Karpas-422 (cell line): ENCODE data around the gene ITGA11. TPM values are rescaled to one million over a fixed set of nuclear protein-coding genes. Genes with fewer than 3 reads are reported as not detected.

ENCODE experiments used
- DNase-seq: peaks from one replicate; pipeline ENCODE4 v3.0.0-alpha.2; 2015
- H2AFZ ChIP-seq: fragments of 200-600 bp; sonication (generic); 2 replicates; pipeline ENCODE4 v1.6.1; 2014; ENCODE audit warnings: antibody characterized with exemption, low read length, mixed read lengths
- H3K27ac ChIP-seq: fragments of 200-600 bp; sonication (generic); 2 replicates; pipeline ENCODE4 v1.5.1; 2014; ENCODE audit warnings: mild to moderate bottlenecking, low read length, moderate library complexity
- H3K27me3 ChIP-seq: fragments of 200-600 bp; sonication (generic); 2 replicates; pipeline ENCODE4 v1.6.1; 2014; ENCODE audit warnings: low read length, mixed read lengths
- H3K36me3 ChIP-seq: fragments of 200-600 bp; sonication (generic); 2 replicates; pipeline ENCODE4 v1.6.1; 2014; ENCODE audit warnings: low read length, mixed read lengths; ENCODE audit not compliant: insufficient read depth
- H3K4me1 ChIP-seq: fragments of 200-600 bp; sonication (generic); 2 replicates; pipeline ENCODE4 v1.6.1; 2014; ENCODE audit warnings: mild to moderate bottlenecking, low read length, mixed read lengths
- H3K4me2 ChIP-seq: fragments of 200-600 bp; sonication (generic); 2 replicates; pipeline ENCODE4 v1.6.1; 2014; ENCODE audit warnings: low read length, low read depth, mild to moderate bottlenecking; ENCODE audit not compliant: poor library complexity, severe bottlenecking
- H3K4me3 ChIP-seq: fragments of 200-600 bp; sonication (generic); 2 replicates; pipeline ENCODE4 v1.5.1; 2014; ENCODE audit warnings: mild to moderate bottlenecking, antibody characterized with exemption, low read length, mixed read lengths
- H3K79me2 ChIP-seq: fragments of 200-600 bp; sonication (generic); 2 replicates; pipeline ENCODE4 v1.6.1; 2014; ENCODE audit warnings: mild to moderate bottlenecking, low read length, mixed read lengths
- H3K9ac ChIP-seq: fragments of 200-600 bp; sonication (generic); 2 replicates; pipeline ENCODE4 v1.6.0; 2014; ENCODE audit warnings: low read length
- H3K9me2 ChIP-seq: fragments of 200-600 bp; sonication (generic), shearing (Covaris generic); replicated peaks from 2 replicates; pipeline ENCODE4 v1.6.0; 2014; ENCODE audit warnings: mild to moderate bottlenecking, low read length, moderate library complexity; ENCODE audit not compliant: insufficient read depth
- H3K9me3 ChIP-seq: fragments of 300-700, 200-600 bp; sonication (generic); 2 replicates; pipeline ENCODE4 v1.6.1; 2014; ENCODE audit warnings: low read length, mixed read lengths
- H4K20me1 ChIP-seq: fragments of 200-600 bp; sonication (generic); 2 replicates; pipeline ENCODE4 v1.6.1; 2014; ENCODE audit warnings: mild to moderate bottlenecking, antibody characterized with exemption, low read length, low read depth; ENCODE audit not compliant: insufficient read depth
- total RNA-seq: library from RNA; depleted of rRNA; stranded (reverse); fragments of >200 nt; shearing (Covaris generic); gene quantifications from 2 replicates; pipeline ENCODE4 v1.2.3, GENCODE V29; 2014; ENCODE audit warnings: low replicate concordance

ITGA11 gene
- total RNA-seq, 1 experiment from 2014 or later, result not detected

DNA sequence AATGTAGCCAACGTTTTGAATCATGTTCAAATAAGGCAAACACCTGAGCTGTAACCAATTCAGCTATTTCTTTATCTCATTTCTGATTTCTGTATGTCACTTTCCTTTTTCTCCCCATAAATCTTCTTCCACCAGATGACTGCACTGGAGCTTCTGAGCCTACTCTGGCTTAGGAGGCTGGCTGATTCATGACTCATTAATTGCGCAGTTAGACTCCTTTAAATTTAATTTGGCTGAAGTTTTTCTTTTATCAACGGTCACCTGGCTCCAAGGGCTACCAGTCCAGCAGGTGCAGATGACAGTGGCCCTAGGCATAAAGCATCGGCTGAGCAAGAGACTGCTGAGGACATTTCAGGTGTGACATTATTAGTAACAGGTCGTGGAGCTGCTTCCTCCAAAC is 39.6 kb upstream of the ITGA11 start:
- H4K20me1 ChIP-seq, result no peaks in the 10 kb centered on the region
- no peak overlapping the region for H3K4me2 ChIP-seq
- H3K9ac ChIP-seq, result no peak overlapping the region
- DNase-seq, result no peak
- H3K36me3 ChIP-seq, result no peaks in the 10 kb centered on the region
- H3K4me3 ChIP-seq, result no peak overlapping the region
- no peaks in the 10 kb centered on the region for H3K9me3 ChIP-seq
- H3K79me2 ChIP-seq, result no peaks in the 10 kb centered on the region
- H2AFZ ChIP-seq, result no peak overlapping the region
- H3K27me3 ChIP-seq, result no peaks in the 10 kb centered on the region
- H3K27ac ChIP-seq, result no peak overlapping the region
- H3K4me1 ChIP-seq, result no peaks in the 10 kb centered on the region
- H3K9me2 ChIP-seq, result no peaks in the 10 kb centered on the region

DNA sequence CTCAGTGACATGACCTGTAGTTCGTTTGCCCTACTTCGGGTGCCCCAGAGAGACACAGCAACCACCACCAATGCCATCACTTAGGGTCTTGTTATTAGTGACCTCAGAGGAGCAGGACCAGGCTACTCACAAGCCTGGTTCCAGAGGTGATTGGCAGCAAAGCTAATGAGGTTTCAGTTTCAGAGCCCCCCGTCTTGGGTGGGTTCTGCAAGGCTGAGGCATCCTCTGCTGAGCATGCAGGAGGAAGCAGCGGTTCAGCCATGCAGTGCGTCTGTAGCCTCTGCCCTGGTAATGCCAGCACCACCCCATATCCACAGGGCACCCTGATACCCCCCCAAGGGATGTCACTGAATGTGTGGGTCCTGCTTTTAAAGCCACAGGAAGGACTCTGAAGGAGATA is 39.0 kb upstream of the ITGA11 start:
- H3K27ac ChIP-seq, result no peak overlapping the region
- no peaks in the 10 kb centered on the region for H3K4me1 ChIP-seq
- H3K27me3 ChIP-seq, result no peaks in the 10 kb centered on the region
- H3K79me2 ChIP-seq, result no peaks in the 10 kb centered on the region
- no peak overlapping the region for H2AFZ ChIP-seq
- no peaks in the 10 kb centered on the region for H4K20me1 ChIP-seq
- H3K9ac ChIP-seq, result no peak overlapping the region
- no peak for DNase-seq
- H3K9me2 ChIP-seq, result no peaks in the 10 kb centered on the region
- no peak overlapping the region for H3K4me3 ChIP-seq
- no peaks in the 10 kb centered on the region for H3K36me3 ChIP-seq
- H3K9me3 ChIP-seq, result no peaks in the 10 kb centered on the region
- H3K4me2 ChIP-seq, result no peak overlapping the region

DNA sequence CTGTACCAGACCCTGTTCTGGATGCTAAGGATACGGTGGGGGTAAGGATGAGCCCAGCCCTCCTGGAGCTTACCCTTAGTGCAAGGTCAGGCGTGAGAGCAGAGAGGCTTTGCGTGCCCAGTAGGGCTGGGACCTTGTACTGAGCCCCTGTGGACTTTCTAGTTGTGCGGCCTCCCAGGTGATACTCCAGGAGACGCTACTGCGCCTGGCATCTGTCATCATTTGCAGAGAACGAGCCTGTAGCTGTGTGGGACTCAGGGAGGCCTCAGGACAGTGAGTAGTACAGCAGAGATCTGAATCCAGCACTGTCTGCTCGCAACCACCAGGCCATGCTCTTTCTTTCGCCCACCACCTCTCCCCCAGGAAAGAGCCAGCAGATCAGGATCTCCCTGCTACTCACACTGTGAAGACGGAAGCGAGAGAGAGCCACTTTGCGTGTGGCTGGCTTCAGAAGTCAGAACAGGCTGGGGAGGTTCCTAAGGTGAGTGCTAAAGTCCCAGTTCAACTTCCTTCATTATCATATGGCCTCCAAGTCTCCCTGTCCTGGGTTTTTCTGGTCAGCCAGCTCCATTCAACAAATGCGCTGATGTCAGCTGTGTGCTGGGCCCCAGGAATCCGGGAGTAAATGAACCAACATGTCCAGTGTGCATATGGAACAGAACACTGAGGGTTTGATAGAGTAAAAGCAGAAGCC is 38.2 kb upstream of the ITGA11 start:
- H3K4me3 ChIP-seq, result no peak overlapping the region
- no peak for DNase-seq
- H3K36me3 ChIP-seq, result no peaks in the 10 kb centered on the region
- no peak overlapping the region for H3K27ac ChIP-seq
- H4K20me1 ChIP-seq, result no peaks in the 10 kb centered on the region
- no peaks in the 10 kb centered on the region for H3K27me3 ChIP-seq
- H3K79me2 ChIP-seq, result no peaks in the 10 kb centered on the region
- H3K4me1 ChIP-seq, result no peaks in the 10 kb centered on the region
- H3K4me2 ChIP-seq, result no peak overlapping the region
- H3K9ac ChIP-seq, result no peak overlapping the region
- no peak overlapping the region for H2AFZ ChIP-seq
- H3K9me3 ChIP-seq, result no peaks in the 10 kb centered on the region
- H3K9me2 ChIP-seq, result no peaks in the 10 kb centered on the region

DNA sequence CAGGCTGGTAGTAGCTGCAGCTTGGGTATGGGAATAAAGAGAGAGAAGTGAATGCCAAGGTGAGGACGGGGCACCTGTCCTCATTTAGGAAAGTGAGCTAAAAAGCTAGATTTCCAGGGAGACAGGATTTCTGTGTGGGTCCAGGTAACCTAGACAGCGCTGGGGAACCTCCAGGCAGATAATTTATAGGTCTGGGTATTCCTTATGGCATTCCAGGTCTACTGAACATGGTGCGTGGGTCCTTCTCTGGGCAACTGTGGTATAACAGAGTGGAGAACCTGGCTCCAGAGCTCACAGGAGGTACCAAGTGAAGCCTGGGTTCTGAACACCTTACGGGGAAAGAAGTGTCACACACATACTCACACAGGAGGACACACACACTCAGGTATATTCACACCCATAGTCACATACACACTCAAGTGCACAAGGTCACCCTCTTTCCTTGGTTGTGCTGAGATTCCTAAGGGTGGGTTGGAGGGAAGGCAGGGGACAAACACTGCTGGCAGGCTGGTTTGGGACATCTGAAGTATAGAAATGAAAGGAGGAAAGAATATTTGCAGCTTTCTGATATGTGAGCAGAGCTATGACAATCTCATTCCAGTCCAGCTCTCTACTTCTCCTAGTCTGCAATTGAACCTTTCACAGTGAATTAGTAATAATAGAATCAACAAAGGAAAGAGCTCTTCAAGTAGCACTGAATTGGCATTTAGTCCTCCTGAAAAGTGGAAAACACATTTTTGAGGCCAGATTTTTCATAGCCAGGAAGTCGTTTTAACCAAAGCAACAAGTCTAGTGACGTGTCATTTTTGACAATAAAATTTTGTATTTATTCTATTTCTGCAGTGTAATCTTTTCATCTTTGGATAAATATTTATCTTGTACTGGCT is 37.4 kb upstream of the ITGA11 start:
- Histone ChIP-seq H3K9ac (no peak overlapping the region), H3K27me3 (no peaks in the 10 kb centered on the region), H3K4me2 (no peak overlapping the region), H3K9me3 (no peaks in the 10 kb centered on the region), H4K20me1 (no peaks in the 10 kb centered on the region), H2AFZ (no peak overlapping the region), H3K4me1 (no peaks in the 10 kb centered on the region), H3K9me2 (no peaks in the 10 kb centered on the region), H3K27ac (no peak overlapping the region), H3K79me2 (no peaks in the 10 kb centered on the region), H3K4me3 (no peak overlapping the region), H3K36me3 (no peaks in the 10 kb centered on the region)
- DNase-seq, result no peak

DNA sequence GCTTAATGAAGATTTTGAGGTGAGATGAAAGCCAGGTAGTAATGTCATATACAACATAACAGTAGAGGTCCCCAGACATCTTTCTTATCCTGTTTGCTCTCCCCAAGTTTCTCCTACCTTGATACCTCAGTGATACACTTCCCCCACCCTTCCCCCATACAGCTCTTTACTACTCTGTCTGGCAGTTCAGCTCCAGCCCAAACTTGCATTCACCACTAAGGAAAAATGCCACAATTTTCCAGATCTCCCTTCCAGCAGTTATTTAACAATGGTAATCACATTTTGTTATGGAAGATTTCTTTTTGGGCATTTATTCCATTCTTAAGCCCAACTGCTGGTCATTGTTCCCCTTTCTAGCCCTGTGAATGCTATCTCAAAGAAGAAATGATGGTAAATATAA is 34.9 kb upstream of the ITGA11 start:
- H3K4me1 ChIP-seq, result no peaks in the 10 kb centered on the region
- H3K4me2 ChIP-seq, result no peak overlapping the region
- no peaks in the 10 kb centered on the region for H3K36me3 ChIP-seq
- no peaks in the 10 kb centered on the region for H4K20me1 ChIP-seq
- H3K27ac ChIP-seq, result no peak overlapping the region
- no peak overlapping the region for H3K4me3 ChIP-seq
- no peak overlapping the region for H2AFZ ChIP-seq
- no peaks in the 10 kb centered on the region for H3K79me2 ChIP-seq
- no peaks in the 10 kb centered on the region for H3K27me3 ChIP-seq
- no peak for DNase-seq
- no peaks in the 10 kb centered on the region for H3K9me3 ChIP-seq
- no peak overlapping the region for H3K9ac ChIP-seq
- H3K9me2 ChIP-seq, result no peaks in the 10 kb centered on the region

DNA sequence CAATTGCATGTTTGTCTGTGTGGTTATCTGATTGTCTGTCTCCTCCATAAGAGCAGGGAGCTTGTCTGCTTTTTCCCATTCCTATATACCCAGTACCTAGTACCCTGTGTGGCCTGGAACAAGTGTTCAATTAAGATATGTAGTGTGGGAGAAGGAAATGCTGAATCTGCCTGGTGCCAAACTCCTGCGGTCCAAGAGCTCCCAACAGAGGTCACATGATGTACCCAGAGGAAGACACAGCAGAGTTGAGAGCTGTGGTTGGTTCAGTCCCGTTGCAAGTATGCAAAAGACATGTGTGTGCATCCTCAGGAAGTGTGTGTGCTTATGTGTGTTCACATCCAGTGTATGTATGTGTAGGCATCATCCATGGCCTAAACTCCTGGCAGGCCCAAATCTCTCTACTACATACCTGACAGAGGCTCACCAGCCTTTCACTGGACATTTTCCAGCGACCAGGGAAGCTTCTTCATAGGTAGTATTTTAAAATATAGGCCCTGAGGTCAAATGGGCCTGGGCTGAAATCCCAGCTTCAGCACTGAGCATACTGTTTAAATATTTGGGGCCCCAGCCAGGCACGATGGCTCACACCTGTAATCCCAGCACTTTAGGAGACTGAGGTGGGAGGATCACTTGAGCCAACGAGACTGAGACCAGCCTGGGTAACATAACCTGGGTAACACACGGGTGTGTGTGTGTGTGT is 34.0 kb upstream of the ITGA11 start:
- no peaks in the 10 kb centered on the region for H3K9me3 ChIP-seq
- no peak overlapping the region for H3K9ac ChIP-seq
- no peak overlapping the region for H3K4me2 ChIP-seq

DNA sequence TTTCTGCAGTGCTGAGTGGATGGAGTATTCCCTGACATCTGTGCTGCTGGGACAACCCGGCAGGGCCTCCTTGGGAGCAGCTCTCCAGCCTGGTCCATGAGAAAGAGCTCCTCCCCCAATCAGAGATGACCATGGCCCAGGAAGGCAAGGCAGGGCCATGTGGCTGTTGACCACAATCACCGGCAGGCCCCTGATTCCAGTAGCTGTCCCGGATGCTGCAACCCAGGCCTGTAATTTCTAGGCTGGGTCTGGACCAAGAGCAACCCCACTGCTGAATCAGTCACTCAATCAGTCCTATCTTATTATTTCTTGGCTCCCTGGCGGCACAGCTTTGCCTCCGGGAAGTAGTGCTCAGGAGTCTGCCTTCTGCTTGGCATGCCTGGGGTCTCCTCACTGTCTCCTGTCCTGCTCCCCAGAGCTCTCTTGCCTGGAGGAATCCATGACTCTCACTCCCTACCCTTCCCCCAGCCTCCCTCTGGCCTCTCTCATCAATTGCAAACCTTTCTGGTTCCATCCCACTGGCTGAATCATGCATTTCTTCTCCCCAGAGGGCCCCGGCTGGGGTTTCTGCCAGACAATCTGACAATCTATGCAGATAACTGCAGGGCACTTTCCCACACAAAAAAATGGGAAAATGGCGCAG is 32.6 kb upstream of the ITGA11 start:
- Histone ChIP-seq H3K4me1 (no peaks in the 10 kb centered on the region), H4K20me1 (no peaks in the 10 kb centered on the region), H3K9me3 (no peaks in the 10 kb centered on the region), H3K4me3 (no peak overlapping the region), H3K27me3 (no peaks in the 10 kb centered on the region), H3K4me2 (no peak overlapping the region), H3K79me2 (no peaks in the 10 kb centered on the region), H3K9ac (no peak overlapping the region), H3K9me2 (no peaks in the 10 kb centered on the region), H3K27ac (no peak overlapping the region), H3K36me3 (no peaks in the 10 kb centered on the region), H2AFZ (no peak overlapping the region)
- no peak for DNase-seq

More for the DNA sequence above, 34.0 kb upstream of the ITGA11 start:
- no peaks in the 10 kb centered on the region for H3K36me3 ChIP-seq
- H3K4me3 ChIP-seq, result no peak overlapping the region
- H4K20me1 ChIP-seq, result no peaks in the 10 kb centered on the region
- H3K79me2 ChIP-seq, result no peaks in the 10 kb centered on the region
- DNase-seq, result no peak
- no peak overlapping the region for H3K27ac ChIP-seq
- no peaks in the 10 kb centered on the region for H3K9me2 ChIP-seq
- H3K4me1 ChIP-seq, result no peaks in the 10 kb centered on the region
- no peaks in the 10 kb centered on the region for H3K27me3 ChIP-seq
- no peak overlapping the region for H2AFZ ChIP-seq

DNA sequence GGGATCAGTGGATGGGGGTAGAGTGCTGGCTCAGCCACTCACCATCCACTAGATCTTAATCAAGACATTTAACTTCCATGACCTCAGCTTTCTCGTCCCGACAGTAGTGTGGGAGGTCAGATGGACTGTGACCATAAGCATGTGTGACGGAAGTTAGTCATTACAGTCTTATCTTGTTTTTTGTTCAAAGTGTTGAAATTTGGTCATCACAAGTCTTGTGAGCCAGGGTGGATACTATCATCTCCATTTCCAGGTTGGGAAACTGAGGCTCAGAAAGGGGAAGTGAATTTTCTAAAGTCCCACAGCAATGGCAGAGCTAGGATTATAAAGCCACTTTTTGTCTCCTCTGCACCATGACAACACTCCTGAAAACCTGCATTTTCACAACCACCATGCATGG is 32.0 kb upstream of the ITGA11 start:
- no peaks in the 10 kb centered on the region for H3K9me3 ChIP-seq
- no peaks in the 10 kb centered on the region for H3K4me1 ChIP-seq
- no peak overlapping the region for H3K4me3 ChIP-seq
- H3K27me3 ChIP-seq, result no peaks in the 10 kb centered on the region
- no peak for DNase-seq
- H3K4me2 ChIP-seq, result no peak overlapping the region
- no peak overlapping the region for H3K9ac ChIP-seq
- H3K36me3 ChIP-seq, result no peaks in the 10 kb centered on the region
- H2AFZ ChIP-seq, result no peak overlapping the region
- no peaks in the 10 kb centered on the region for H3K79me2 ChIP-seq
- no peaks in the 10 kb centered on the region for H3K9me2 ChIP-seq
- no peak overlapping the region for H3K27ac ChIP-seq
- H4K20me1 ChIP-seq, result no peaks in the 10 kb centered on the region
